HG03108 (cell line): Measurements from ENCODE around the gene CBFA2T2.
A peak's percentile ranks its signal among the peaks of the same experiment; 100 is the strongest.
"Not testable (repeated sequence)": the region's sequence is repeated elsewhere in the genome, so short reads cannot be mapped to it uniquely, and the experiment has no call there.

Experiments
- ATAC-seq: cut with Tn5 transposase; IDR thresholded peaks from one replicate; pipeline ENCODE4 v1.9.1; 2021; ENCODE audit warnings: moderate library complexity; ENCODE audit not compliant: unreplicated experiment

Gene CBFA2T2

DNA sequence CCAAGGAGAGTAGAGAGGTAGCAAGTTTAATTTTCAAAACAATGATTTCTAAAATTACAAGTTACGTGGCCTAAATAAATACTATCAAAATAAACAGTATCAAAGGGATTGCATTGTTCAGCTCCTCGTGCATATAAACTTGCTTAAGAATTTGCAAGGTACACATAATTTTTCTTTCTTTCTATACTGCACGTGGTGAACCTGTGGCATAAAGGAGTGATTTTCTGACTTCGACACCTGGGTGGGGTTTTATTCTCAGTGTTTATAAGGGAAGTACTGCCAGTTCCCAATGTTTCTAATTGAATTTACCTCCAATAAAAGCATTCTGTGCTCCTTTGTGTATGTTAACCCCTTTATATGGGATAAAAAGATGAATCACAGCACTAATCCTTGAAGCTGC lies 122.1 kb downstream of the CBFA2T2 start:
- ATAC-seq: no peak

DNA sequence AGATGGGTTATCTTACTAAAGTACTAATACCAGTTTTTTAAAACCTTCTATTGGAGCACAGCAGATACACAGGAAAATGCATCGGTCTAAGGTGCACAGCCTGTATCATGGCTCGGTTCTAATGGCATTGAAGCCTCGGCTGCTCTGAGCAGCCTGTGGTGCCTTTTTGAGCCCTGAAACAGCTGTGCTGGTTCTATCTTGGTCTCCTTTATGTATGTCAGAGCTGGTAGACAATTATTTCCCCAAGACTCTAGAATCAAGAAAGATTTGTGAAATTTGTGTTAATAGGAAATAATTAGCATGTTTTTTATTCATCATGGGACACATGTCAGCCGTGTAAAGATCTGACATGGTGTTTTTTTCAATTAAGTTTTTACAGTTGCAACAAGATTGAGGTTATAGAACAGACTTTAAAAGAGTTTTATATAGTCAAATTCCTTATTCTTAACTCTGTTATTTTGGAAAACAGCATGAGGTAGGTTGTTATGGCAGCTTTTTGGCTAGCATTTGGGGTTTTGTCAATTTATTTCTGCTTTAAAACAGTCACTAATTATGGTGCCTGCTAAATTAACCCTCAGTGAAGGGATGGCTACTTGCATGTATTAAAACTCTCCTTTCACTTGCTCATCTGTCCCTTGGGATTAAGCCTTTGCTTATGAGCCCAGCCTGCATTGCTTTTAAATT lies 132.0 kb downstream of the CBFA2T2 start:
- no peak for ATAC-seq

DNA sequence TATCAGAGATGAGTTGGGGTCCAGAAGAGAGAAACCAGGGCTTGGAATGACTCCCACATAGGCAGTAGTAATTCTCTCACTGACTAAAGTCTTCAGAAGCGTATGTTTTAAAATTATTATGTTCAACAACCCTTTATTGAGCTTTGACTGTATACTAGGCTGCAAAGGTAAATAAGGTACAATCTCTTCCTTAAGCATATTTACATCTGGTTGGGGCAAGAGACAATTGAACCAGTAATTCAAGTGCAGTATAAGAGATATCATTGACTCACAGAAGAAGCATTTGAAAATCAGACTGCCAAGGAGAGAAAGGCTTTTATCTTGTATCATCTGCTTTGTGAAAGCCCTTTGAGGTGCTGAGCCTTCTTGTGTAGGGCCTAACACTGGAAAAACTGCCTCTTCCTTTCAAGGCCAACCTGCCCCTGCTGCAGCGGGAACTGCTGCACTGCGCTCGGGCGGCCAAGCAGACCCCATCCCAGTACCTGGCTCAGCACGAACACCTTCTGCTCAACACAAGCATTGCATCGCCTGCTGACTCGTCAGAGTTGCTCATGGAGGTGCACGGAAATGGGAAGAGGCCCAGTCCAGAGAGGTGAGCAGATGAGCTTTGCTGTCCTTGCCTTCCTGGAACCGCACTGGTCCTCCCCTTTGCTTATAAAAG lies 132.9 kb downstream of the CBFA2T2 start:
- ATAC-seq: no peak

DNA sequence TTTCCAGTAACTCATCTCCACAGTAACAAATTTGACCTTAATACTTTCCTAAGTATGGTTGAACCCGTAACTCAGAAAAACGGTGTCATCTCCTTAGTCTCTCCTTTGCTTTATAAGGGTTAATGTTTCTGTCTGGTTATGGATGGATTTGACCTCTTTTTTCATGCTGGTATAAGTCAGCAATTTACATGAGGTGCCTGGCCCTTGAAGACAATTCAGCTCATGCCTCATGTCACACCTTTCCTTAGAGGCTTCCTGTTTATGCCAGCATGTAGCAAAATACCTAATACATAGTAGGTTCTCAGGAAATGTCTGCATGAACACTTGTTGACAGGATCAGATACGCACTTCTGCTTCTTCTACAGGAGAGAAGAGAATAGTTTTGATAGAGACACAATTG lies 134.5 kb downstream of the CBFA2T2 start:
- ATAC-seq: no peak

DNA sequence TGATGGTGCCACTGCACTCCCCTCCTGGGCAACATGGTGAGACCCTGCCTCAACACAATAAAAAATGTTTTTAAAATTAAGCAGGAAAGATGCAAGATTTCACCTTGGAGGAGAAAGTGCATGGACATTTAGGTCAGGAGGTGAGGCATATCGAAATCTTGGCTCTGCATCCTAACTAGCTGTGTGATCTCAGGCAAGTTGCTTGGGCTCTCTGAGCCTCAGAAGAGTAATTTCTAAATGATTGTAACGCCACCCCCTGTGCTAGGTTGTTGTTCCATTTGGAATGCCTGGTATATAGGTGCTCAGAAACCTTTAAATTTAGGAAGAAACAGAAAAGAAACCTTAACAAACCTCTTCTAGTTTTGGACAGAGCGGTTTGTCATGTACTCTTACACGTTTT lies 136.3 kb downstream of the CBFA2T2 start:
- ATAC-seq: no peak

DNA sequence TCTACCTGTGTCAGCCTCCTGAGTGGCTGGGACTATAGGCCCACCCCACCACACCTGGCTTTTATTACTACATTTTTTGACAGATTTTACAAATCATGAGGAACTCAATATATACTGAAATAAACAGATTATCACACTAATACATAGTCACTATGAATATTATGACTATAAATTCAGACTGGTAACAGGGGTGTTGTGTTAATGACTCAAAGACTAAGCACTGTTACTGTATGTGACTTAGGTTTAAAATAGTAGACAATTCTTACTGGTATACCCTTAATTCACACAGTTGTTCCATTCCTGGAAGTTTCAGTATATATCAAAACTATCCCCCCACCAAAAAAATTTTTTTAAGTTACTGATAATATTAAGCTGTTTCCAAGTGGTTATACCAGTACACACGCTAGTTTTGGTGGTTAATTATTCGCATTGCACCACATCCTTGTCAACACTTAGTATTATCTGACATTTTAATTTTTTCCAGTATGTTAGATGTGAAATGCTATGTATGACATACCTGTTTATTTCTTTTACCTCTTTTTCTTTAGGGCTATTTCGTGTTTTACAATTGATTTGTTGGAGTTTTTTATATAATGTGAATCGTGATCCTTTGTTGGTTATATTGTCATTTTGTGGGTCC lies 137.8 kb downstream of the CBFA2T2 start:
- ATAC-seq: no peak

DNA sequence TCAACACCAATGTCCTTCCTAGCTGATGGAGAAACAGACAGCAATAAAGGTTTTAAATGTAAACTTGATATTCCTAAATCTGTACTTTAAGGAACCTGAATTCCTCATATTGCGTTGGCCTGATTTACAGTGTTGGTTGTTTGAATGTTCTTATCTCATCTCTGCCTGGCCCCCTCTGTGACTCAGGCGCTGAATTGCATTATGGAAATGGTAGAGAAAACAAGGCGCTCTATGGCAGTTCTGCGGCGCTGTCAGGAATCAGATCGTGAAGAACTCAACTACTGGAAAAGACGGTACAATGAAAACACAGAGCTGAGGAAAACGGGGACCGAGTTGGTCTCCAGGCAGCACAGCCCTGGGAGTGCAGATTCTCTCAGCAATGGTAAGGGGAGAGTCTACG lies 139.6 kb downstream of the CBFA2T2 start:
- ATAC-seq: no peak

DNA sequence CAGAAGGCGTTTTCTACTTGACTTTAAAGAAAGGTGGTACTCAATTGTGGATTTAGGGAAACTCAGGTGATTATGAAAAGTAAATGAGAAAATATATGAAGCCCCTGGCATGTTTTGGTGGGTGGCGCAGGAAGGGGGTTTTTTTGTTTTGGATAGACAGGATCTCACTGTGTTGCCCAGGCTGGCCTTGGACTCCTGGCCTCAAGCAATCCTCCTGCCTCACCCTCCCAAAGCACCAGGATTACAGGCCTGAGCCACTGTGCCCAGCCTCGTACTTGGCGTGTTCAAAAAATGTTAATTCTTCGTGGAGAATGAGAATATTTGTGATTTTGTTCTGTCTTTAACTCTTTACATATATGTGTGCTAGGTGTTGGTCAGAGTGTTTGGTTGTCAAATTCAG lies 140.1 kb downstream of the CBFA2T2 start:
- ATAC-seq: no peak

DNA sequence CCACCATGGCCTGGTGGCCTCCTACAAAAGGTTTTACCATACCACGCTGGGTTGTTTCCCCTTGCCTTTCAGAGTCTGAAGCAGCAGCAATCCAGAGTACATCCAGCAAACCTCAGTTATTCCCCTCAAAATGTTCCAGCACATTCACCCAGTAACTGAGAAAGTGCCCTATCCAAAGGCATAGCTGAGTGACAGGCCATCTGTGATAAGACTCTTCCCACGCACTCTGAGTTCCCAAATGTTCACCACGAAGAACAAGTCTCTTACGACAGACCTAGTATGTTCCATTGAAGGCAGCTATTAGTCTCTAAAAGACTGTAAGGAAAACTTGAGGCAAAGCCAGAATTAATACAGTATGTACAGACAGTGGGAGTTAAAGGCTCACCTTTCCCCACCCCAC lies 140.6 kb downstream of the CBFA2T2 start:
- no peak for ATAC-seq

DNA sequence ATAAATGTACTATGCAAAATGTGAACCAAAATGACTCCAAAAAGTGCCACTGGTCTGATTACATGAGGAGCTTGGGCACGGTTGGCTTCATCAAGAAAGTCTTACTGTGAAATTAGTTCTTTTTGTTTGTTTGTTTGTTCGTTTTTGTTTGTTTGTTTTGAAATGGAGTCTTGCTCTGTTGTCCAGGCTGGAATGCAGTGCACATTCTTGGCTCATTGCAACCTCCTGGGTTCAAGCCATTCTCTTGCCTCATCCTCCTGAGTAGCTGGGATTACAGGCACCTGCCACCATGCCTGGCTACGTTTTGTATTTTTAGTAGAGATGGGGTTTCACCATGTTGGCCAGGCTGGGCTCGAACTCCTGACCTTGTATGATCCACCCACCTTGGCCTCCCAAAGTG lies 142.0 kb downstream of the CBFA2T2 start:
- ATAC-seq: not testable (repeated sequence)

DNA sequence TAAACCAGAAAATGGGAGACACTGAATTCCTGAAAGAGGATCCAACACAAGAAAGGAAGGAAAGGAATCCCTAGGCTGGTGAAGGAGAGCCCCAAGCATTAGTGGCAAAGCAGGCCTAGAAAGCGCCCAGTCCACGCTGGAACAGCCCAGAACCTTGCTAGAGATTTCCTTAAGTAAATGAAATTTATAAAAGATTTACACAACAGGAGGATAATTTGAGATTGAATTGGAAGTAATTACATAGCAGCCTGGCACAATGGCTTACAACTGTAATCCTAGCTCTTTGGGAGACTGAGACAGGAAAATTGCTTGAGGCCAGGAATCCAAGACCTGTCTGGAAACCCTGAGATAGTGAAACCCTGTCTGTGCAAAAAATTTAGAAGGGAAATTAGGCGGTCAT lies 145.4 kb downstream of the CBFA2T2 start:
- no peak for ATAC-seq

DNA sequence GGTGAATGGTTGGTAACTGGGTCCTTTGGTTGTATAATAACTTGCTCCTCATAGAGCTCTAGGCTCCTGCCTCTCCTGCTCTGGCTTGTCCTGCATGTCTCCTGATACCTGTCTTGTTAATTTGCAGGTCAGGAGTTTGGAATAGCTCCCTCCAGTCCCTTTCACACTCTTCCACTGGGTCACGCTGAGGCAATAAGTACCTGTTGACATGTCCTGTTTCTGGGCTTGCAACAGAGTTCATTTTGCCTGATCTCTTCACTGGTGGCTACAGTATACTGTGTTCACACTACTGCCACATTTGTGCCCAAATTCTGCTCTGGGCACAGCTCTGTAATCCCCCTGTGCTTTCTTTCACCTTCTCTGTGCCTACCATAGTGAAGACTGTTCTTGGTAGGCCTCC lies 146.9 kb downstream of the CBFA2T2 start:
- no peak for ATAC-seq

DNA sequence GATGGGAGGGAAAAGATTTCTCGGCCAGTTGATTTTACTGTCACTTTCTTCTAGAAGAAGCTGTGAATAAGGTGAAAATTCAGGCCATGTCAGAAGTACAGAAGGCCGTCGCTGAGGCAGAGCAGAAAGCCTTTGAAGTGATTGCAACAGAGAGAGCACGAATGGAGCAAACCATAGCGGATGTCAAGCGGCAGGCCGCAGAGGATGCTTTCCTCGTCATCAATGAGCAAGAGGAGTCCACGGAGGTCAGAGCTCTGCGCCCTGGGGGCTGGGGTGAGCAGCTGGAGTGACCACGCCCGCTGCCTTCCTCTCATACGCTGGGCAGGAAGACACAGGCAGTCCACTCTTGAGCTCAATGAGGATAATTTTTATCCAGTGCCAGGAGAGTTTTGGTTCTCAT lies 150.4 kb downstream of the CBFA2T2 start:
- ATAC-seq: no peak

DNA sequence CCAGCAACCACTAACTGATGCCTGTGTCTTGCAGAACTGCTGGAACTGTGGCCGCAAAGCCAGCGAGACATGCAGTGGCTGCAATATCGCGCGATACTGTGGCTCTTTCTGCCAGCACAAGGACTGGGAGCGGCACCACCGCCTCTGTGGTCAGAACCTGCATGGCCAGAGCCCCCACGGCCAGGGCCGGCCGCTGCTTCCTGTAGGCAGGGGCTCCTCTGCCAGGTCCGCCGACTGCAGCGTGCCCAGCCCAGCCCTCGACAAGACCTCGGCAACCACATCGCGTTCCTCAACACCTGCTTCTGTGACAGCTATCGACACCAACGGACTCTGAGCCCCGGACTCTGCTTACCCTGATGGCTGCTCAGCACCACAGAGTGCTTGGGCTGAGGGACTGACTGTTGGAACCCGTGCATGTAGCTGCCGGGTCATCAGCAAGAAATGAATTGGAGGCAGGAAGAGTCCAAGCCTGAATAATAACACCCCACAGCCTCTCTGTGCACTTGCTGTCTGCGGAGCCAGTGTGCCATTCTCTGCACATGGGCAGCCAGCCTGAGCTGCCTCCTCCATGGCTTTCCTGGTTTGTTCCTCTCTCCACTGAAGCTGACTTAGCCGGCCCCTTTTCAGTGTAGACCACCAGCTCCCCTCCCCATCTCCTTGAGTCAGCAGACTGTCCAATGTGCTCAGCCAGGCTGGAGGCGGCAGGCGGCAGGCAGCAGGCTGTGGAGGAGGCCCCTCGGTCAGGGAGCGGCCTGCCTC lies 154.6 kb downstream of the CBFA2T2 start:
- ATAC-seq: no peak

DNA sequence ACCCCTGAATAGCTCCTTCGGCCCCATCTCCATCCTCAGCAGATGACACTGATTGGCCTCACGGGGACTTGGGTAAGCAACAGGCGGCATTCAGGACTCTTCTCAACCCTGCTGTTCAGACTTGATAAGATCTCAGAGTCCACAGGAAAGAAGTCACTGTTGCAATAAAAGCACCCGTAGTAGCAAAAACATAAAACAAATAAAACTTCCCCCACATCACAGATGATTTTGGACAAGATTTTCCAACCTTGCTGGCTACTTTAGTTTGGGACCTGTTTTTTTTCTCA lies 155.1 kb downstream of the CBFA2T2 start:
- no peak for ATAC-seq

DNA sequence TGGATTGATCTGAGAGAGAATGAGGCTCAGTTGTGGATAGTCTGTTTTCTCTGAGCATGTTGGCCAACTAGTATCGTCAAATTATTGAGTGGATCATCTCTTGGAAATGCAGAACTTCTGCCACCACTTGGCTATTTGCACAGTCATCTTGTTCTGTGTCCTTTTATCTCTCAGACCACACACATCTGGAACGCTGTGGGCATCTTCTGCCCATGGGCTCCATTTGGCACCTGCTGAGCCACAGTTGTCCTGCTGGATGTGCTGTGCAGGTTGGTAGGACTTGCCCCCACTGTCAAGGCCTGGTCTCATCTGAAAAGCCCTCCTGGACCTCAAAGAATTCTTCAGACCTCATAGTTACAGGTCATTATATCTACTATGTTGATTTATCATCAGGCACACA lies 155.5 kb downstream of the CBFA2T2 start:
- ATAC-seq: no peak

DNA sequence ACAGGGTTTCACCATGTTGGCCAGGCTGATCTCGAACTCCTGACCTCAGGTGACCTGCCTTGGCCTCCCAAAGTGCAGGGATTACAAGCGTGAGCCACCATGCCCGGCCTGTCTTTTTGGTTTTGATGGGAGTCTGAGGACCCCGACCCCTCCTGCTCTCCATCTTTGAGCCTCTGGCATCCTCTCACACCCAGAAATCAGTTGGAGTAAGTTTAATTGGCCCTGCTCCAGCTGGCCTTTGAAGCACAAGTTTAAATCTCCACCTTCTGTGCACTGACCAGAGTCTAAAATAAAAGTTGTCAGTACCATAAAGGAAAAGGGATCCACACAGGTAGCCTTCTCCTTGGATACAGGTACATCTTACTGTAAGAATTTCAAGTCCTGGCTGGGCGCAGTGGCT lies 156.3 kb downstream of the CBFA2T2 start:
- ATAC-seq: no peak

DNA sequence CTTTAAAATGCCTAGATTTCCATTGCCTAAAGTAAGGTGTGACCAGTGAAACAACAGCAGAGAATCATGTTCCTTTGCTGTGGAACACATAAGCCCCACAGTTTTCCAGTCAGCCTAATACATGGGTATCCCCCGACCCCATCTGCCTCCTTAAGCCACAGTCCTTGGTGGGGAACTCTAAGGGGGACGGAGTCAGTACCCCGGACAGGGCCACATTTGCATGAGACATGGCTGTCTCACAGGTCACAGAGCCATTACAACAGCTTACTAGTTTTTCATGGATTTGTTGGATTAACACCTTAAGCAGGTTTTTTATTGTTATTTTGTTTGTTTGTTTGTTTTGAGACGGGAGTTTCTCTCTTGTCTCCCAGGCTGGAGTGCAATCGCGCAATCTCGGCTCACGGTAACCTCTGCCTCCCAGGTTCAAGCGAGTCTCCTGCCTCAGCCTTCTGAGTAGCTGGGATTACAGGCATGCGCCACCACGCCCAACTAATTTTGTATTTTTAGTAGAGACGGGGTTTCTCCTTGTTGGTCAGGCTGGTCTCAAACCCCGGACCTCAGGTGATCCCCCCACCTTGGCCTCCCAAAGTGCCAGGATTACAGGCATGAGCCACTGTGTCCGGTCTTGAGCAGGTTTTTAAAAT lies 157.2 kb downstream of the CBFA2T2 start:
- not testable (repeated sequence) for ATAC-seq

DNA sequence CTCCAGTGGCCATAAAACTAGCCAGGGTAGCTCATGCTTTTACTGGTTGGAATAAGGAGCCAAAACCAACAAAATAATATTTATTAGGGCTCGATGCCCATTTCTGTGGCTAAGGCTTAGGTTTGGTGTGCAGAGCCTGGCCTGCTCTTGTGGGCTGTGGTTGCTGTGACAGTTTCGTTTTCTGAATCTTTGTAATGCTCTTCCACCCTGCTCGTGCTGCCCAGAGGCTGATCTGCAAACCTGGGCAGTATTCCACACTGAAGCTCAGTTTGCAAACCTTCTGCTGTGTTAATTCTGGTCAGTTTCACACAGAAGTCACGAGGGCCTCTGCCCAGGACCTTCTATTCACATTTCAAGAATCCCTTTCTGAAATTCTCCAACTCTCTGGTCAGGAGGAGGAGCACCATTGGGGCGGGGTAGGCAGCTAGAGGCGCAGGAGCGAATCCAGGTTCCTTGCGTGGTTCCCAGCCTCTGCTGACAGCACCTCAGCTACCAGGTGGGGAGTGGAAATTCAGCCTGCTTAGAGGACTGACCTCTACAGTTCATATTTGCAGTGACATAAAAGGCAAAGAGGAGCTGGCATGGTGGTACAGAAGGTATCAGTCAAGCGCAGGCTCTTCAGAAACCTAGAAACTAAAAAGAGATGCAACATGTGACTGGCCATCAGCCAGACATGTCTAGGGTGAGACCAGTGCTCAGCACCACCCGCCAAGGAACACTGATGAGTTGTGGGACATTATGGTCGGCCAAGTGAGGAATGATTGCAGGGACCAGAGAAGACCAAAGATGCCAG lies 157.9 kb downstream of the CBFA2T2 start:
- peak; percentile 56 for ATAC-seq

DNA sequence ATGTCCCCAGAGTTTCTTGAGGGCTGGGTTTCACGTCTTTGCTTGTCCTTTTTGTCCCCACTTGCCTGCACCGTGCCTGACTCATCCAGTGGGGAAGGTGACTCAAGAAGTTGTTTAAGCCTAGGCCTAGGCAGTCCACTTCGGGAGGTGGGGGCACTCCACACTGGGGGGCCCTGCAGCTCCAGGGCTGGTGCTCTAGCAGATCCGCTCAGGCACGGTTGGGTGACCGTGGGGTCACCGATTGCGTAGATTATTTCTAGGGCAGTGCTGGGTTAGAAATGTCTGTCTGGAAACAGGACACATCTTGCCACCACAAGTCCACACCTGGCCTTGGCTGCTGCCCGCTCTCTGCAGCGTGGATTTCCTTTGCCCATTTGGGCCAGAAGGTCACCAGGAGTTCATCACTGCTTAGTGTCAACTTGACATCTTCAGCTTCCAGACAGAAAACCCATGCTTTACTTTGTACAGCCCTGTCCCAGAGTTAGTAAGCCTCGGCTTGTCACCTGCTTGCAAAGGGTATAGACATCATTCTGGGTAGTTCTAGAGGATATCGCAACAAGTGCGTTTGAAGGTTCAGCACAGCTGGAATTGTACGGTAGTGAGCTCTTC lies 158.6 kb downstream of the CBFA2T2 start:
- ATAC-seq: no peak
